Thoracic aorta (tissue), 2 donors: ENCODE measurements around the gene MAGI1. TPM values are rescaled to one million over a fixed set of nuclear protein-coding genes. Genes with fewer than 3 reads are reported as not detected.

Source experiments
- ATAC-seq: fragments of 150-250 bp; one replicate; pipeline ENCODE4 v1.8.0; 2017; ENCODE audit warnings: low read depth; ENCODE audit not compliant: insufficient number of reproducible peaks, low FRiP score
- DNase-seq: peaks from one replicate; pipeline ENCODE4 v3.0.0-alpha.2; 2020; ENCODE audit warnings: low spot score
- H3K27ac ChIP-seq, 2 donors: fragments of 200-600 bp; sonication (generic); 1 replicate in 1 of 2; 2 replicates in 1 of 2; pipeline ENCODE4 v1.5.1; 2016; ENCODE audit warnings: mild to moderate bottlenecking in 2 of 2, moderate library complexity in 2 of 2
- H3K27me3 ChIP-seq: fragments of 200-600 bp; sonication (generic); replicated peaks from 2 replicates; pipeline ENCODE4 v1.6.0; 2016; ENCODE audit warnings: mild to moderate bottlenecking; ENCODE audit not compliant: insufficient read depth
- H3K36me3 ChIP-seq: fragments of 200-600 bp; sonication (generic); one replicate; pipeline ENCODE4 v1.5.1; 2016
- H3K4me1 ChIP-seq, 2 donors: fragments of 200-600 bp; sonication (generic); 1 replicate in 1 of 2; 2 replicates in 1 of 2; pipeline versions ENCODE4 v1.5.1 to v1.6.0; 2016; ENCODE audit warnings: low read depth in 2 of 2, mild to moderate bottlenecking in 1 of 2; ENCODE audit not compliant: control insufficient read depth in 1 of 2
- H3K4me3 ChIP-seq: fragments of 200-600 bp; sonication (generic); 2 replicates; pipeline ENCODE4 v1.5.1; 2016; ENCODE audit warnings: mild to moderate bottlenecking
- H3K9me3 ChIP-seq: fragments of 200-600 bp; sonication (generic); 2 replicates; pipeline ENCODE4 v1.5.1; 2016
- total RNA-seq, 2 donors: library from RNA; depleted of rRNA; stranded (reverse); fragments of >200 nt; gene quantifications; one replicate each; pipeline versions ENCODE4 v1.1.0 to v1.2.3, GENCODE V29; 2016
- TF ChIP-seq, protein P1 (sequence below): fragments of 200-600 bp; sonication (generic); IDR thresholded peaks from one replicate; pipeline ENCODE4 v1.5.1; 2019; ENCODE audit warnings: antibody characterized with exemption

The MAGI1 gene
- total RNA-seq, 2 donors from 2014 or later: 48.2 to 88.5 TPM

GRCh38 chr3:65618599-65618998, 420.1 kb downstream of the MAGI1 start:
- TF ChIP-seq, protein P1, sequence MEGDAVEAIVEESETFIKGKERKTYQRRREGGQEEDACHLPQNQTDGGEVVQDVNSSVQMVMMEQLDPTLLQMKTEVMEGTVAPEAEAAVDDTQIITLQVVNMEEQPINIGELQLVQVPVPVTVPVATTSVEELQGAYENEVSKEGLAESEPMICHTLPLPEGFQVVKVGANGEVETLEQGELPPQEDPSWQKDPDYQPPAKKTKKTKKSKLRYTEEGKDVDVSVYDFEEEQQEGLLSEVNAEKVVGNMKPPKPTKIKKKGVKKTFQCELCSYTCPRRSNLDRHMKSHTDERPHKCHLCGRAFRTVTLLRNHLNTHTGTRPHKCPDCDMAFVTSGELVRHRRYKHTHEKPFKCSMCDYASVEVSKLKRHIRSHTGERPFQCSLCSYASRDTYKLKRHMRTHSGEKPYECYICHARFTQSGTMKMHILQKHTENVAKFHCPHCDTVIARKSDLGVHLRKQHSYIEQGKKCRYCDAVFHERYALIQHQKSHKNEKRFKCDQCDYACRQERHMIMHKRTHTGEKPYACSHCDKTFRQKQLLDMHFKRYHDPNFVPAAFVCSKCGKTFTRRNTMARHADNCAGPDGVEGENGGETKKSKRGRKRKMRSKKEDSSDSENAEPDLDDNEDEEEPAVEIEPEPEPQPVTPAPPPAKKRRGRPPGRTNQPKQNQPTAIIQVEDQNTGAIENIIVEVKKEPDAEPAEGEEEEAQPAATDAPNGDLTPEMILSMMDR: no peak
- Histone ChIP-seq H3K27ac (no peak overlapping the region), H3K27me3 (no peaks in the 10 kb centered on the region), H3K4me3 (no peak overlapping the region), H3K4me1 (peaks cover 0 to 22% of the 10 kb centered on the region in 2 donors), H3K9me3 (no peaks in the 10 kb centered on the region), H3K36me3 (no peaks in the 10 kb centered on the region)
- ATAC-seq: no peak
- DNase-seq: no peak

- peaks cover 0 to 18% of the 10 kb centered on the region in 2 donors for H3K4me1 ChIP-seq
- no peak overlapping the region for H3K27ac ChIP-seq
- DNase-seq: no peak
- H3K4me3 ChIP-seq: no peak overlapping the region
- no peaks in the 10 kb centered on the region for H3K36me3 ChIP-seq
- TF ChIP-seq, protein P1: no peak
- no peak for ATAC-seq
- no peaks in the 10 kb centered on the region for H3K27me3 ChIP-seq
- no peaks in the 10 kb centered on the region for H3K9me3 ChIP-seq
These were observed 420.9 kb downstream of the MAGI1 start for GRCh38 chr3:65617787-65618186.

GRCh38 chr3:65617209-65617608, 421.5 kb downstream of the MAGI1 start:
- TF ChIP-seq, protein P1: no peak
- no peak for ATAC-seq
- H3K27ac ChIP-seq: no peak overlapping the region

GRCh38 chr3:65616563-65616962, 422.2 kb downstream of the MAGI1 start:
- DNase-seq (no peak), ATAC-seq (no peak)
- Histone ChIP-seq H3K36me3 (no peaks in the 10 kb centered on the region), H3K9me3 (no peaks in the 10 kb centered on the region), H3K27ac (no peak overlapping the region), H3K27me3 (no peaks in the 10 kb centered on the region), H3K4me1 (peaks cover 0 to 18% of the 10 kb centered on the region in 2 donors), H3K4me3 (no peak overlapping the region)
- TF ChIP-seq, protein P1: no peak

More at GRCh38 chr3:65617209-65617608, 421.5 kb downstream of the MAGI1 start:
- Histone ChIP-seq H3K27me3 (no peaks in the 10 kb centered on the region), H3K36me3 (no peaks in the 10 kb centered on the region), H3K4me3 (no peak overlapping the region), H3K9me3 (no peaks in the 10 kb centered on the region), H3K4me1 (peaks cover 0 to 18% of the 10 kb centered on the region in 2 donors)
- no peak for DNase-seq

GRCh38 chr3:65615329-65615728, 423.4 kb downstream of the MAGI1 start:
- H3K4me1 ChIP-seq: peaks cover 0 to 18% of the 10 kb centered on the region in 2 donors
- no peak overlapping the region for H3K27ac ChIP-seq
- TF ChIP-seq, protein P1: no peak
- no peak overlapping the region for H3K4me3 ChIP-seq
- DNase-seq: no peak
- no peak for ATAC-seq
- no peaks in the 10 kb centered on the region for H3K36me3 ChIP-seq
- H3K27me3 ChIP-seq: no peaks in the 10 kb centered on the region
- no peaks in the 10 kb centered on the region for H3K9me3 ChIP-seq
